Adrenal gland (tissue), 12 donors: Measurements from ENCODE around the gene S100P. TPM values are rescaled to one million over a fixed set of nuclear protein-coding genes. Genes with fewer than 3 reads are reported as not detected.

ENCODE experiments used
- DNase-seq, 7 donors: peaks; one replicate each; pipeline ENCODE4 v3.0.0-alpha.2; 2019 to 2020
- H3K27ac ChIP-seq, 5 donors: fragments of 200-600 bp; sonication (generic) in 4 of 5; 1 replicate in 3 of 5; 2 replicates in 2 of 5; pipeline versions ENCODE4 v1.5.1 to v1.8.0; 2016 to 2020; ENCODE audit warnings: mild to moderate bottlenecking in 1 of 5
- H3K27me3 ChIP-seq: fragments of 200-600 bp; 2 replicates; pipeline ENCODE4 v1.8.0; 2021
- H3K36me3 ChIP-seq, 2 donors: fragments of 200-600 bp; replicated peaks in 1 of 2; 1 replicate in 1 of 2; 2 replicates in 1 of 2; pipeline versions ENCODE4 v1.5.1 to v1.8.0; 2018 to 2022
- H3K4me1 ChIP-seq, 2 donors: fragments of 200-600 bp; replicated peaks in 1 of 2; 1 replicate in 1 of 2; 2 replicates in 1 of 2; pipeline versions ENCODE4 v1.5.1 to v1.8.0; 2018 to 2021
- H3K4me3 ChIP-seq, 4 donors: fragments of 200-600 bp; sonication (generic) in 3 of 4; one replicate each; pipeline ENCODE4 v1.5.1; 2016 to 2018
- H3K9me3 ChIP-seq, 3 donors: fragments of 200-600 bp; sonication (generic) in 1 of 3; replicated peaks in 1 of 3; 1 replicate in 2 of 3; 2 replicates in 1 of 3; pipeline versions ENCODE4 v1.5.1 to v1.8.0; 2016 to 2021
- POLR2A ChIP-seq, 2 donors: fragments of 450-650 bp; IDR thresholded peaks; one replicate each; pipeline ENCODE4 v1.6.1; 2017; ENCODE audit warnings: antibody characterized with exemption in 2 of 2, mild to moderate bottlenecking in 2 of 2, moderate library complexity in 1 of 2
- WGBS, 4 donors: extraction: QIAGEN DNeasy Blood & Tissue Kit in 2 of 4; methylation state at CpG; one replicate each; pipeline versions ENCODE4 v1.1.5 to v1.1.7; 2013 to 2017; 5-methylcytosine and 5-hydroxymethylcytosine counted together
- intact Hi-C, 2 donors: fragments of 100-400 bp; cut with DNase I; formaldehyde crosslinking; loops; one replicate each; pipeline versions ENCODE4 v1.14.1 to v1.15.0; 2022 to 2023
- polyA plus RNA-seq, 3 donors: library from polyadenylated mRNA; stranded (reverse); fragments of 200-250 nt in 2 of 3; fragments of 350-450 nt in 1 of 3; fragmentation: Illumina TruSeq in 1 of 3; extraction: RNeasy Lipid Tissue Mini Kit (QIAGEN cat#74804) in 1 of 3; gene quantifications; one replicate each; pipeline ENCODE4 v1.2.3, GENCODE V29; 2013 to 2014
- total RNA-seq, 9 donors: library from RNA; depleted of rRNA in 4 of 9; stranded (reverse); fragments of >200 nt in 4 of 9; fragments of 120-200 nt in 1 of 9; fragmentation: NEBNext Ultra II Directional in 1 of 9; extraction: Animal tissue kit (Norgen Biotek cat#: 25700) in 1 of 9; gene quantifications; one replicate each; pipeline versions ENCODE4 v1.1.0 to v1.2.4, GENCODE V29; 2013 to 2023
- TF ChIP-seq, protein P1 (sequence below), 6 experiments: fragments of 450-650 bp in 4 of 6; fragments of 200-600 bp in 2 of 6; sonication (generic) in 1 of 6; IDR thresholded peaks; 1 replicate in 5 of 6; 2 replicates in 1 of 6; pipeline versions ENCODE4 v1.5.1 to v1.8.0; 2016 to 2021; ENCODE audit warnings: antibody characterized with exemption in 6 of 6, mild to moderate bottlenecking in 2 of 6, moderate library complexity in 1 of 6
- donor health status: healthy with polysubstance abuse.
- donor health status: Bipolar disorder and iron deficiency.
- donor health status: DM: yes; HTN: yes; CAD: no.
- donor health status: DM: no; HTN: no; CAD: no.
- donor health status: DM: no; HTN: no; CAD: no.
- donor health status: DM: yes; HTN: yes; CAD: no.

S100P gene
- total and polyA plus RNA-seq, 12 donors = 0.42 to 1.9 (median 0.84) TPM; not detected in 5

DNA sequence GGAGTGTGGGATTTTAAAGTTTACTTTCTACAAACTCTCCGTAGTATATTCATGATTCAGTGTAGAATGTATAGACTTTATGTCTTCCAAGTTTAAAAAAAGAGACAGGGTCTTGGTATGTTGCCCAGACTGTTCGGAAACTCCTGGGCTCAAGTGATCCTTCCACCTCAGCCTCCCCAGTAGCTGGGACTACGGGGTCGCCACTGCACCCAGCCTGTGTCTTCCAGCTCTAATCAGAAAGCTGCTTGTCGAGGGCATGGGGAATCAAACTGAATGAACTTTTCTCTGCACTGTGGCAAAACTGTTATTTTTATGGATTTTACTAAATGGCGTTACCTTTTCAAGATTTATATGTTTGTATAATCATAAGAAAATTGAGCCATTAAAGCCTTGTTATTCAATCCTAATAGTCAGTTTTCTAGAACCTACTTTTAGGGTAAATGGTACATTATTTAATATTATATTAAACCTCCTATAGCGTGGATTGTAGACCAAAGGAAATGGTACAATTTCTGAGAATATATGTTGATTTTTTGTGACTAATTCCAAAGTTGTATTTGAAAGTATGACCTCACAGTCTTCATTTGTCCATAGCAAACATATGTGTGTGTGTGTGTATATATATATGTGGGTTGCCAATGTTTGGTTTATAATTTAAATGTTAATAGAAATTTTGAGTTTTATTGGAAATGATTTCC is 23.4 kb downstream of the S100P start:
- intact Hi-C loops = loop anchor here in 1 of 2 donors (5.0 kb wide), 1 partner anchor 350 kb away; the partner anchor contains the start of gene GRPEL1

DNA sequence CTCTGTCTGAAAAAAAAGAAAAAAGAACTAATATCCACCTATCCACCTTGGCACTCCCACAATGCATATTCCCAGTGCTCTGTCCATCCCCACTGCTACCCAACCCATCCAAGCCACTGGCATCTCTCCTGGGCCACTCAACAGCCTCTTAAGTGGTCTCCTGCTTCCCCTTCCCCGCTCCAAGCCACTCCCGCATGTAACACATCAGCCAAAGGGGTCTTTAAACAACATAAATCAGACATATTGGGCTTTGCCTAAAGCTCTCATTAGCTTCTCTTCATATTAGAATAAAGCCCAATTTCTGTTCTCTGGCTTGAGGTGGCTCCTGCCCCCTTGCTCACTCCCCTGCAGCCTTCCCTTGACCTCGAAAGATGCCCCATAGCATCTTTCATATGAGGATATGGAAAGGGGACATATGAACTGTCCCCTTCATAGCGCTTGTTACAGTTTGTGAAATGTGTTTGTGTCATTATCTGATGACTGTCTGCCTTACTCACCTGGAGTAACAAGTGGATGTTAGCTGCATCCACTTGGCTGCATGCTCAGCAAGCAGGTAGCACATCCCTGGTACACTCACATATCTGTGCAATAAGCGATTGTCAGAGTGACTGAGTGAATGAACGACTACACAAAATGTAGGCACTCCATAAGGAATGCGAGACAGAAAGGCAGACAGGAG is 25.4 kb downstream of the S100P start:
- no peak overlapping the region for H3K27ac ChIP-seq
- no peaks in the 10 kb centered on the region for H3K36me3 ChIP-seq
- no peaks in the 10 kb centered on the region for H3K9me3 ChIP-seq
- no peak for TF ChIP-seq POLR2A (IDR thresholded peaks at IDR 0.05)
- no peaks in the 10 kb centered on the region for H3K27me3 ChIP-seq
- H3K4me1 ChIP-seq = peaks cover 0 to 16% of the 10 kb centered on the region in 2 donors
- no peak overlapping the region for H3K4me3 ChIP-seq
- intact Hi-C loops = loop anchor here in 1 of 2 donors (5.0 kb wide), 1 partner anchor 348 kb away; the partner anchor contains the start of gene GRPEL1
- WGBS, 4 donors = 77 to 83% (median 80%) methylated on average over 7 of the region's 7 CpGs
- DNase-seq = peak in 1 of 7 donors; percentile 44

More for the DNA sequence above, 23.4 kb downstream of the S100P start:
- Histone ChIP-seq H3K27me3 (no peaks in the 10 kb centered on the region), H3K36me3 (no peaks in the 10 kb centered on the region), H3K27ac (peak overlapping the region in 3 of 5 donors; percentile 78 to 99 (median 93)), H3K9me3 (no peaks in the 10 kb centered on the region), H3K4me1 (peaks cover 0 to 16% of the 10 kb centered on the region in 2 donors), H3K4me3 (peak overlapping the region in 3 of 4 donors; percentile 55 to 95 (median 56))
- WGBS, 4 donors = 37 to 44% (median 40%) methylated on average over 7 of the region's 7 CpGs
- peak in 1 of 7 donors; percentile 39 for DNase-seq
- no peak for TF ChIP-seq POLR2A (IDR thresholded peaks at IDR 0.05)
- TF ChIP-seq, protein P1, sequence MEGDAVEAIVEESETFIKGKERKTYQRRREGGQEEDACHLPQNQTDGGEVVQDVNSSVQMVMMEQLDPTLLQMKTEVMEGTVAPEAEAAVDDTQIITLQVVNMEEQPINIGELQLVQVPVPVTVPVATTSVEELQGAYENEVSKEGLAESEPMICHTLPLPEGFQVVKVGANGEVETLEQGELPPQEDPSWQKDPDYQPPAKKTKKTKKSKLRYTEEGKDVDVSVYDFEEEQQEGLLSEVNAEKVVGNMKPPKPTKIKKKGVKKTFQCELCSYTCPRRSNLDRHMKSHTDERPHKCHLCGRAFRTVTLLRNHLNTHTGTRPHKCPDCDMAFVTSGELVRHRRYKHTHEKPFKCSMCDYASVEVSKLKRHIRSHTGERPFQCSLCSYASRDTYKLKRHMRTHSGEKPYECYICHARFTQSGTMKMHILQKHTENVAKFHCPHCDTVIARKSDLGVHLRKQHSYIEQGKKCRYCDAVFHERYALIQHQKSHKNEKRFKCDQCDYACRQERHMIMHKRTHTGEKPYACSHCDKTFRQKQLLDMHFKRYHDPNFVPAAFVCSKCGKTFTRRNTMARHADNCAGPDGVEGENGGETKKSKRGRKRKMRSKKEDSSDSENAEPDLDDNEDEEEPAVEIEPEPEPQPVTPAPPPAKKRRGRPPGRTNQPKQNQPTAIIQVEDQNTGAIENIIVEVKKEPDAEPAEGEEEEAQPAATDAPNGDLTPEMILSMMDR (IDR thresholded peaks at IDR 0.05) = no peak

DNA sequence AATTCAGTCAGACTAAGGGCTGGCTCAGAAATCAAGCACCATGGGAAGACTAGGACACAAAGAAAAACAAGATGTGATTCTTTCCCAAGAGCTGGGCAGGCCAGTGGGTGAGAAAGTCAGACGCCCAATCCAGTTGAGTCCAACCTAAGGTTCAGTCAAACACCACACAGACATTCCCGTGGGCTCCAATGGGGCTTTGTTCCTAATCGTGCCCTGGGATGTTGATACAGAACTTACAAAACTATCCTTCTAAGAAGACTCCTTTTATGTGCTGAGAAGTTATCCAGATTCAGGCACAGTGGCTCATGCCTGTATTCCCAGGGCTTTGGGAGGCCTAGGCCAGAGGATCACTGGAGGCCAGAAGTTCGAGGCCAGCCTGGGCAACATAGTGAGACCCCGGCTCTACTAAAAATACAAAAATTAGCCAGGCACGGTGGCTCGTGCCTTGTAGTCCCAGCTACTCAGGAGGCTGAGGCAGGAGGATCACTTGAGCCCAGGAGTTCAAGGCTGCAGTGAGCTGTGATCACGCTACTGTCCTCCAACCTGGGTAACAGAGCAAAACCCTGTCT is 26.0 kb downstream of the S100P start:
- Histone ChIP-seq H3K4me1 (peaks cover 2 to 22% of the 10 kb centered on the region in 2 donors), H3K27ac (no peak overlapping the region), H3K9me3 (no peaks in the 10 kb centered on the region), H3K36me3 (no peaks in the 10 kb centered on the region), H3K27me3 (no peaks in the 10 kb centered on the region), H3K4me3 (no peak overlapping the region)
- TF ChIP-seq, protein P1 (IDR thresholded peaks at IDR 0.05) = no peak
- TF ChIP-seq POLR2A (IDR thresholded peaks at IDR 0.05) = no peak
- 61 to 73% (median 65%) methylated on average over 8 of the region's 8 CpGs for WGBS, 4 donors
- intact Hi-C loops = loop anchor here (2.0 to 10.0 kb wide), 5 partner anchors 55 to 358 kb away; partner anchors contain the start of gene GRPEL1 (in 1 of the 2)
- DNase-seq = peak in 1 of 7 donors; percentile 49

DNA sequence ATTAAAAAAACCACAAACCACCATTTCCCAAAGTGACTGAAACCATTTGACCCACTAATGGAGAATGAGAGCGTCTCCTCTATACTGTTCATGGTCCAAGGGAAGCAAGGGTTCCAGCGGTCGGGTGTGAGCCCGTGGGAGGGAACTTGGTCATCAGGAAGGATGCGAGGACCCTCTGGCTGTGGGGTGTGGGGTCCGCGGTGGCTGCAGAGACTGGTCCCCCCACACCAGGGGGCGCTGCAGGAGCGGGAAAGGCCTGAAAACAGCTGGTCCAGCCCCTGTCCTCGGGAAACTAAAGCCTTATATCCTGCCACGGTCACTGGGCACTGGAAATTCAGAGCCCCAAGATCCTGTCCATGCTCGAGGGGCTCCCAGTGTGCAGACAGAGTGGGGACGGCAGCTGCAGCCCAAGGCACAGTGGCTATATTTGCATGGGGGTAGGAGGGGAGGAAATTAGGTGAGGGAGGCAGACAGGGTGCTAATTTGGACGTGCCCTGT is 26.6 kb downstream of the S100P start:
- peaks cover 4 to 27% of the 10 kb centered on the region in 2 donors for H3K4me1 ChIP-seq
- H3K9me3 ChIP-seq = no peaks in the 10 kb centered on the region
- intact Hi-C loops = loop anchor here (2.0 to 10.0 kb wide), 4 partner anchors 55 to 357 kb away; no protein-coding TSS in a partner anchor
- no peak overlapping the region for H3K27ac ChIP-seq
- H3K4me3 ChIP-seq = no peak overlapping the region
- no peaks in the 10 kb centered on the region for H3K36me3 ChIP-seq
- TF ChIP-seq, protein P1 (IDR thresholded peaks at IDR 0.05) = peak; percentile 91 to 99 (median 96)
- TF ChIP-seq POLR2A (IDR thresholded peaks at IDR 0.05) = no peak
- H3K27me3 ChIP-seq = no peaks in the 10 kb centered on the region
- peak; percentile 75 to 89 (median 88) for DNase-seq
- WGBS, 4 donors = 3 to 15% (median 7%) methylated on average over 5 to 14 of the region's 14 CpGs
